Stimulated activated CD4-positive, alpha-beta T cell treated with anti-CD3 and anti-CD28 coated beads, Interleukin-1b, Interleukin-23, amount 100 ng/mL, for 1 hour (primary cell): ENCODE data around the gene JARID2.

Experiments used
- DNase-seq, 2 donors: peaks; one replicate each; pipeline ENCODE4 v3.0.0-alpha.2; 2020; ENCODE audit warnings: low read depth in 2 of 2

Gene JARID2

GRCh38 chr6:15375018-15375417, 129.1 kb downstream of the JARID2 start:
- no peak for DNase-seq

DNA sequence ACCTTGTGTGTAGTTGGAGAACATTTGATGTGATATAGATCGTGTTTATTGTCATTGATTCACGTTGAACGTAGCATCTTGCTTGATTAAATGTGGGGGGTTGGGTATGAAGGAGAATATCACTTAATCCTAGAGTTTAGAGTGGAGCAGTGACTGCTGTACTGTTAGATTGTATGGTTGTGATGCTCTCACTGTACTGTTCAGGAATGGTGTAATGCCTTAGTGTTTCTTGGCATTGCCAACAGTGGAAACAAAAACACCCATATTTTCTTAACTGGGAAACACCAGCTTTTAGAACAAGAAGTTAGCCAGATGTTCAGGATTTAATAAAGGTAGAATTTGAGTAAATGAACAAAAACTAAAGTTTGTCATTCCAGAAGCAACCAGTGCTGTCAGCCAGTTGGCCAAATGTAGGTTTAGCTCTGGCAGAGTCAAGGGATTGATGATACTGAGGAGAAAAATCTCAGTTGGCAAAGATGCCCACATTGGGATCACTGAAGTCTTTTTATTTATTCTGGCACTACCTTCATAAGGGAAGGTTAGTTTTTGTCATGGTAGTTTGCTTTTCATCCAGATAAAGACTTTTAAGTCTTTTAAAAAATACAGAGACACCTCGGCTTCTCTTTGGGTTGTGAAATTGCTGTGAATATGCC, 129.9 kb downstream of the JARID2 start:
- no peak for DNase-seq

- DNase-seq = no peak
Observed at GRCh38 chr6:15376900-15377487, 131.1 kb downstream of the JARID2 start.

GRCh38 chr6:15378272-15378671, 132.4 kb downstream of the JARID2 start:
- no peak for DNase-seq

- DNase-seq = no peak
Observed at GRCh38 chr6:15378866-15379265, 133.0 kb downstream of the JARID2 start.

GRCh38 chr6:15380351-15380750, 134.5 kb downstream of the JARID2 start:
- DNase-seq = no peak

DNA sequence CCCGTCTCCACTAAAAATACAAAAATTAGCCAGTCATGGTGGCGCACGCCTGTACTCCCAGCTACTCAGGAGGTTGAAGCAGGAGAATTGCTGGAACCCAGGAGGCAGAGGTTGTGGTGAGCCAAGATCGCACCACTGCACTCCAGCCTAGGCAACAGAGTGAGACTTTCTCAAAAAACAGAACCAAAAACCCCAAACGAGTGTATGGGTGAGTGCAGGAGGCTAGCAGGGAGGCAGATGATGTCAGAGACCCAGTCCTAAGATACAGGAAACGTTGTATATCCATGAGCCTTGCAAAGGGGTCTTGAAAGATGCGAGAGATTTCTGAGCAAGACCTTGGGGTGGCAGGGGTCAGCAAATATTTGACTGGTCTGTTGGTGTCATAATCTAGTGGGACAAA, 136.2 kb downstream of the JARID2 start:
- no peak for DNase-seq

GRCh38 chr6:15382712-15383111, 136.8 kb downstream of the JARID2 start:
- no peak for DNase-seq

GRCh38 chr6:15384901-15385300, 139.0 kb downstream of the JARID2 start:
- DNase-seq = no peak

- no peak for DNase-seq
Observed at GRCh38 chr6:15385521-15385920, 139.7 kb downstream of the JARID2 start.

- no peak for DNase-seq
Observed at GRCh38 chr6:15386110-15386755, 140.4 kb downstream of the JARID2 start.

- DNase-seq = no peak
Observed at GRCh38 chr6:15386756-15387112, 140.9 kb downstream of the JARID2 start.

GRCh38 chr6:15387118-15387517, 141.2 kb downstream of the JARID2 start:
- no peak for DNase-seq

GRCh38 chr6:15389084-15389764, 143.4 kb downstream of the JARID2 start:
- DNase-seq = no peak

DNA sequence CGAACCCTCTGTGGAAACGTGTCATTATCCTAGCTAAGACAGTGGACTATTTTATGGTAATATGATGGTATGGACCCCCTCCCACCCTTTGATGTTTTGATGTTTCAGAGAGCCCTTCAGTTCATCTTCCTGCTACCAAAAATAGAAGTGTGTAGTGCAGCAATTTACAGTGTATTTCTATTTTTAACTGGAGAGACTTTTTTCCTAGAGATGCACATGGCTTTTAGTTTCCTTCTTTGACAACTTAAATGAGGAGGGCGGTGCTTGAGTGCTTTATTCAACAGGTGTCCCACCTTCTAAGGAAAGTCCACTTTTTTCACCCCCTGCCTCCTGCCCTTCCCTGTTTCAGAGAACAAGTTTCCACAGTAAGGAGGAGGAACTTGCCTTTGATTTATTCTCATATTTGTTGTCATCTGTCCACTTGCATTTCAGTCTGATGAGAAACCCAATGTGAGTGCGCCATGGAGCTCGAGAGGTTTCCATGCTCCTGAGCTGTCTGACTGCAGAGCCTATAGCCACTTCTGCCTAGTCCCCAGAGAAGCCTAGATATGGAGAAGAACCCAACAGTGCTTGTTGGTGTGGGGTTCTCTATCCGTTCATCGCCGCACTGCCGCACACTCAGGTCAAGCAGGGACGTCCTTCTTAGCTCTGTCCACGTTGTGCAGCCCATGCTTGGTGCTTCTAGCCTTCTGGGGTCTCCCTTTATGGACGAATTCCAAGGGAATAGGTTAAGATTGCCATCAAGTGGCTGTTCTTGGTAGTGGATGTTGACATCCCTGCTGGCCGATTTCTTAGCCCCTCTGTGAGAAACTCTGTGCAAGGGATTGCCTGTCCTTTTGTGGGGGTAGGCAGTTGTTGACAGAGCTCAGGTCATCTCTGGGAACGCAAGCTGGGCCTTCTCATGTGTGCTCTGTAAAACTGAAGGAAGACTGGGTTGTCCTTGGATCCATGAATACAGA, 144.2 kb downstream of the JARID2 start:
- DNase-seq = no peak

GRCh38 chr6:15391500-15391899, 145.6 kb downstream of the JARID2 start:
- DNase-seq = no peak

- DNase-seq = no peak
Observed at GRCh38 chr6:15392182-15392581, 146.3 kb downstream of the JARID2 start.

DNA sequence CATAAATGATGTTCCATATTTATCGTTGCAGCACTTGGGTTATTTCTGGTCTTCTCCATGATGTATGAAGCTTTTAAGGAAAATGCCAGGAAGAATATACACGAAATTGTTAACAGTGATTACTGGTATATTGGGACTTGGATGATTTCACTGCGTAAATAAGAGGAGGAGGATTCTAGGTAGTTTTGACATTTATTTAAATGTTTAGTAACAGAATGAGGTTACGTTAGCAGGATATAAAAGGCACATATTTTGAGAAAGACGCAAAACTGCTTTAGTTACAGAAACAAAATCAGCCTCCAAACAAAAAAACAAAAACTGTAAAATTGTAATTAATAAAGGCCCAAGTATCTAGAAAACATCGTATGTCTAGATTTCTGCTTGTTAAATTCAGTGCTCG, 147.7 kb downstream of the JARID2 start:
- DNase-seq = no peak

DNA sequence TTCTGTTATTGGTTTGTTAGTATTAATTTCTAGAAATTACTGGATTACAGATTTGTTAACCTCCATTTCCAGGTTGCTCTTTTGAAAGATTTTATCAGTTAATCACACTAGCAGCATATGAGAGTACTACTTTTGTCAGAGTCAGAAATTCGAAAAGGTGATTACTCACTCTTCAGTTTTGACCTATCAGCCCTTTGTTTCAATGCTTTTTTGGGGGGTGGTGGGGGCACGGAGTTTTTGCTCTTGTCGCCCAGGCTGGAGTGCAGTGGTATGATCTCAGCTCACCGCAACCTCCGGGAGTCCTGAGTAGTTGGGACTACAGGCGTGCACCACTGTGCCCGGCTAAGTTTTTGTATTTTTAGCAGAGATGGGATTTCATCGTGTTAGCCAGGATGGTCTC, 149.2 kb downstream of the JARID2 start:
- DNase-seq = no peak

DNA sequence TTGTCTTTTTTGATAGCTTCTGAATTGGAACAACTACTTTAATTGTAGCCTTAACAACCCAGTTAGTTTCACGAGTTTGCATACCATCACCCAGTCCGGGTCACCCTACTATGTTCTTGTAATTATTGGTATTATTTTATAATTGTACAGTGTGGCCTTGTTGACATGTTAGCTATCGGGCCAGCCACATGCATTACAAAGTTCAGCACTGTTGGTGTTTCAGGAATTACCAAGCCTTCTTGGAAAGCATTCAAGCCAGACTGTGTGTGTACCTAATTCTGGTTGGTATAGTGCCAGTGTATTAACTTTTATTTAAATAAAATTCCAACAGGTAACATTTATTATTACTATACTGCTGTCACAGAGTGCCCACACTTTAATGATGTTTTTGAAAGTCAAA, 150.9 kb downstream of the JARID2 start:
- DNase-seq = no peak

- DNase-seq = no peak
Observed at GRCh38 chr6:15398633-15399275, 152.9 kb downstream of the JARID2 start.
